Body of pancreas (tissue), 4 donors: ENCODE measurements around the gene PATE4.

Source experiments
- CTCF ChIP-seq, 7 experiments: fragments of 450-650 bp in 4 of 7; fragments of 200-600 bp in 3 of 7; sonication (generic) in 3 of 7; IDR thresholded peaks; one replicate each; pipeline ENCODE4 v1.5.1; 2016 to 2019; ENCODE audit warnings: antibody characterized with exemption in 7 of 7
- POLR2A ChIP-seq, 3 donors: fragments of 450-650 bp; IDR thresholded peaks; one replicate each; pipeline ENCODE4 v1.6.1; 2016; ENCODE audit warnings: antibody characterized with exemption in 3 of 3, mild to moderate bottlenecking in 2 of 3

GRCh38 chr11:125784678-125785077 lies 48.4 kb upstream of the PATE4 start:
- TF ChIP-seq CTCF (IDR thresholded peaks at IDR 0.05) (no peak), POLR2A (IDR thresholded peaks at IDR 0.05) (no peak)
